Mesenchymal stem cell (in vitro differentiated cells and primary cell): ENCODE results near the gene AFAP1L2.
A peak's percentile ranks its signal among the peaks of the same experiment; 100 is the strongest.

Experiments used
- DNase-seq: peaks from one replicate; pipeline ENCODE4 v3.0.0-alpha.2; 2013
- H2AFZ ChIP-seq: one replicate; pipeline ENCODE4 v1.6.1; 2013; ENCODE audit warnings: low read depth, mild to moderate bottlenecking, control low read depth, inconsistent platforms, low read length, moderate library complexity
- H2AK5ac ChIP-seq: 2 replicates; pipeline ENCODE4 v1.6.1; 2013; ENCODE audit warnings: low read length, moderate library complexity, mild to moderate bottlenecking, inconsistent platforms; ENCODE audit not compliant: severe bottlenecking
- H2BK120ac ChIP-seq: one replicate; pipeline ENCODE4 v1.6.1; 2013; ENCODE audit warnings: low read depth, mild to moderate bottlenecking, inconsistent platforms, low read length, moderate library complexity
- H2BK12ac ChIP-seq, 2 experiments: one replicate each; pipeline ENCODE4 v1.6.1; 2013; ENCODE audit warnings: inconsistent platforms in 2 of 2, low read length in 2 of 2, mild to moderate bottlenecking in 2 of 2, moderate library complexity in 2 of 2, control low read depth in 1 of 2
- H2BK15ac ChIP-seq: one replicate; pipeline ENCODE4 v1.6.1; 2013; ENCODE audit warnings: mild to moderate bottlenecking, low read depth, inconsistent platforms; ENCODE audit not compliant: poor library complexity, severe bottlenecking
- H2BK5ac ChIP-seq: 2 replicates; pipeline ENCODE4 v1.6.1; 2013; ENCODE audit warnings: low read depth, mild to moderate bottlenecking, low read length, control low read depth, inconsistent platforms; ENCODE audit not compliant: poor library complexity, severe bottlenecking
- H3K14ac ChIP-seq, 2 experiments: one replicate each; pipeline ENCODE4 v1.6.1; 2013; ENCODE audit warnings: inconsistent platforms in 2 of 2, low read length in 2 of 2, control low read depth in 1 of 2, mild to moderate bottlenecking in 1 of 2, moderate library complexity in 1 of 2
- H3K18ac ChIP-seq, 2 experiments: one replicate each; pipeline ENCODE4 v1.6.1; 2013; ENCODE audit warnings: inconsistent platforms in 2 of 2, low read length in 2 of 2, control low read depth in 1 of 2, low read depth in 1 of 2, mild to moderate bottlenecking in 1 of 2
- H3K23ac ChIP-seq, 2 experiments: one replicate each; pipeline ENCODE4 v1.6.1; 2013; ENCODE audit warnings: inconsistent platforms in 2 of 2, low read length in 2 of 2, mild to moderate bottlenecking in 2 of 2, moderate library complexity in 2 of 2, control low read depth in 1 of 2
- H3K27ac ChIP-seq: 2 replicates; pipeline ENCODE4 v1.5.1; 2013; ENCODE audit warnings: mild to moderate bottlenecking, moderate library complexity, low read length, control low read depth, inconsistent platforms; ENCODE audit not compliant: poor library complexity, severe bottlenecking
- H3K27me3 ChIP-seq, 2 experiments: 2 replicates each; pipeline versions ENCODE4 v1.6.1 to v1.7.0; 2013; ENCODE audit warnings: low read length in 2 of 2, mild to moderate bottlenecking in 2 of 2, moderate library complexity in 2 of 2, control low read depth in 1 of 2, inconsistent platforms in 1 of 2; ENCODE audit not compliant: control insufficient read depth in 1 of 2, insufficient read depth in 1 of 2
- H3K36me3 ChIP-seq, 2 experiments: 2 replicates each; pipeline versions ENCODE4 v1.6.1 to v1.7.0; 2013; ENCODE audit warnings: low read length in 2 of 2, control low read depth in 1 of 2, inconsistent platforms in 1 of 2, low read depth in 1 of 2, mild to moderate bottlenecking in 1 of 2; ENCODE audit not compliant: insufficient read depth in 2 of 2, control insufficient read depth in 1 of 2
- H3K4ac ChIP-seq, 2 experiments: one replicate each; pipeline ENCODE4 v1.6.1; 2013; ENCODE audit warnings: inconsistent platforms in 2 of 2, low read length in 2 of 2, mild to moderate bottlenecking in 2 of 2, moderate library complexity in 2 of 2, control low read depth in 1 of 2, low read depth in 1 of 2
- H3K4me1 ChIP-seq: 2 replicates; pipeline ENCODE4 v1.6.1; 2013; ENCODE audit warnings: low read depth, low read length, control low read depth; ENCODE audit not compliant: control insufficient read depth, insufficient read depth
- H3K4me2 ChIP-seq: 2 replicates; pipeline ENCODE4 v1.6.1; 2013; ENCODE audit warnings: low read length, mild to moderate bottlenecking, inconsistent platforms; ENCODE audit not compliant: poor library complexity, severe bottlenecking
- H3K4me3 ChIP-seq, 2 experiments: 2 replicates each; pipeline versions ENCODE4 v1.5.1 to v1.7.0; 2013; ENCODE audit warnings: low read length in 2 of 2, mild to moderate bottlenecking in 2 of 2, control low read depth in 1 of 2, low read depth in 1 of 2; ENCODE audit not compliant: insufficient read depth in 1 of 2
- H3K79me1 ChIP-seq: replicated peaks from 2 replicates; pipeline ENCODE4 v1.6.1; 2013; ENCODE audit warnings: mild to moderate bottlenecking, control low read depth, low read length, inconsistent platforms; ENCODE audit not compliant: poor library complexity, severe bottlenecking
- H3K9ac ChIP-seq: 2 replicates; pipeline ENCODE4 v1.7.0; 2013; ENCODE audit warnings: mild to moderate bottlenecking, low read length, moderate library complexity
- H3K9me3 ChIP-seq: 2 replicates; pipeline ENCODE4 v1.7.0; 2013; ENCODE audit warnings: mild to moderate bottlenecking, low read length; ENCODE audit not compliant: control insufficient read depth
- H4K8ac ChIP-seq: one replicate; pipeline ENCODE4 v1.6.1; 2013; ENCODE audit warnings: inconsistent platforms, mild to moderate bottlenecking, low read length, moderate library complexity
- H4K91ac ChIP-seq: one replicate; pipeline ENCODE4 v1.6.1; 2013; ENCODE audit warnings: mild to moderate bottlenecking, low read length, inconsistent platforms
- WGBS: methylation state at CpG from one replicate; pipeline ENCODE4 v1.1.7; 2013; ENCODE audit warnings: mixed read lengths; 5-methylcytosine and 5-hydroxymethylcytosine counted together

The AFAP1L2 gene

GRCh38 chr10:114291076-114291475 is 113.2 kb downstream of the AFAP1L2 start:
- Histone ChIP-seq H3K79me1 (no peaks in the 10 kb centered on the region), H3K4me1 (peaks cover 2% of the 10 kb centered on the region), H3K4ac (no peak overlapping the region), H2BK5ac (no peak overlapping the region), H3K36me3 (peaks cover 0 to 3% of the 10 kb centered on the region in 2 experiments), H2AFZ (no peak overlapping the region), H4K8ac (no peak overlapping the region), H3K4me3 (no peak overlapping the region), H3K14ac (no peak overlapping the region), H3K4me2 (no peak overlapping the region), H3K9ac (no peak overlapping the region), H2BK15ac (no peak overlapping the region), H3K27ac (no peak overlapping the region), H3K18ac (no peak overlapping the region), H3K23ac (no peak overlapping the region), H4K91ac (no peak overlapping the region), H3K27me3 (peaks cover 0 to 32% of the 10 kb centered on the region in 2 experiments), H3K9me3 (peaks cover 23% of the 10 kb centered on the region), H2BK120ac (no peak overlapping the region), H2AK5ac (no peak overlapping the region), H2BK12ac (no peak overlapping the region)
- 93% methylated on average over 7 of the region's 7 CpGs for WGBS
- no peak for DNase-seq

- Histone ChIP-seq H3K4me2 (no peak overlapping the region), H3K36me3 (peaks cover 0 to 3% of the 10 kb centered on the region in 2 experiments), H3K79me1 (no peaks in the 10 kb centered on the region), H3K9me3 (peaks cover 13% of the 10 kb centered on the region), H3K9ac (no peak overlapping the region), H2AFZ (no peak overlapping the region), H4K91ac (no peak overlapping the region), H2BK5ac (no peak overlapping the region), H3K27ac (no peak overlapping the region), H3K4me3 (peak overlapping the region in 1 of 2 experiments; percentile 22), H2AK5ac (no peak overlapping the region), H3K4me1 (peaks cover 2% of the 10 kb centered on the region), H2BK120ac (no peak overlapping the region), H2BK12ac (no peak overlapping the region), H3K23ac (no peak overlapping the region), H3K27me3 (peaks cover 0 to 39% of the 10 kb centered on the region in 2 experiments), H4K8ac (no peak overlapping the region), H3K18ac (no peak overlapping the region), H2BK15ac (no peak overlapping the region), H3K4ac (no peak overlapping the region), H3K14ac (no peak overlapping the region)
- WGBS: 97% methylated on average over 10 of the region's 10 CpGs
- DNase-seq: no peak
These were observed 114.3 kb downstream of the AFAP1L2 start for GRCh38 chr10:114290038-114290437.

GRCh38 chr10:114289096-114289436 is 115.2 kb downstream of the AFAP1L2 start:
- Histone ChIP-seq H4K91ac (peak overlapping the region; percentile 70), H2BK12ac (no peak overlapping the region), H2AK5ac (no peak overlapping the region), H3K4me2 (no peak overlapping the region), H2BK5ac (no peak overlapping the region), H3K36me3 (peaks cover 0 to 3% of the 10 kb centered on the region in 2 experiments), H3K23ac (no peak overlapping the region), H3K4me3 (no peak overlapping the region), H3K9ac (no peak overlapping the region), H3K9me3 (peaks cover 5% of the 10 kb centered on the region), H3K18ac (no peak overlapping the region), H2BK120ac (no peak overlapping the region), H3K4ac (peak overlapping the region in 1 of 2 experiments; percentile 51), H3K79me1 (no peaks in the 10 kb centered on the region), H4K8ac (no peak overlapping the region), H3K27me3 (peaks cover 0 to 49% of the 10 kb centered on the region in 2 experiments), H2BK15ac (no peak overlapping the region), H3K27ac (no peak overlapping the region), H3K4me1 (peaks cover 2% of the 10 kb centered on the region), H3K14ac (peak overlapping the region in 1 of 2 experiments; percentile 53), H2AFZ (no peak overlapping the region)
- DNase-seq: no peak
- 99% methylated on average over 16 of the region's 16 CpGs for WGBS

GRCh38 chr10:114288424-114289095 is 115.7 kb downstream of the AFAP1L2 start:
- Histone ChIP-seq H3K18ac (no peak overlapping the region), H3K4ac (no peak overlapping the region), H3K4me3 (no peak overlapping the region), H3K27ac (no peak overlapping the region), H2BK5ac (no peak overlapping the region), H2AFZ (no peak overlapping the region), H3K79me1 (no peaks in the 10 kb centered on the region), H3K9ac (no peak overlapping the region), H3K14ac (peak overlapping the region in 1 of 2 experiments; percentile 53), H4K8ac (no peak overlapping the region), H3K23ac (no peak overlapping the region), H3K9me3 (peaks cover 5% of the 10 kb centered on the region), H3K4me1 (peaks cover 2% of the 10 kb centered on the region), H2BK15ac (no peak overlapping the region), H4K91ac (peak overlapping the region; percentile 70), H2AK5ac (no peak overlapping the region), H2BK12ac (no peak overlapping the region), H2BK120ac (no peak overlapping the region), H3K36me3 (peaks cover 0 to 3% of the 10 kb centered on the region in 2 experiments), H3K4me2 (no peak overlapping the region), H3K27me3 (peaks cover 0 to 54% of the 10 kb centered on the region in 2 experiments)
- 85% methylated on average over 11 of the region's 11 CpGs for WGBS
- no peak for DNase-seq
